Fibroblast of lung (primary cell): Measurements from ENCODE around the gene MGAT5.

Experiments
- EZH2 ChIP-seq: IDR thresholded peaks from 2 replicates; pipeline ENCODE4 v1.5.1; 2012; ENCODE audit warnings: low read length, control low read depth, mild to moderate bottlenecking; ENCODE audit errors: missing control alignments
- TF ChIP-seq, protein P1 (sequence below), 2 donors: IDR thresholded peaks in 1 of 2; conservative IDR thresholded peaks in 1 of 2; 1 replicate in 1 of 2; 2 replicates in 1 of 2; pipeline ENCODE4 v1.5.1; 2011 to 2012; ENCODE audit warnings: low read length in 2 of 2, control low read depth in 1 of 2, inconsistent platforms in 1 of 2, low read depth in 1 of 2, mild to moderate bottlenecking in 1 of 2

DNA sequence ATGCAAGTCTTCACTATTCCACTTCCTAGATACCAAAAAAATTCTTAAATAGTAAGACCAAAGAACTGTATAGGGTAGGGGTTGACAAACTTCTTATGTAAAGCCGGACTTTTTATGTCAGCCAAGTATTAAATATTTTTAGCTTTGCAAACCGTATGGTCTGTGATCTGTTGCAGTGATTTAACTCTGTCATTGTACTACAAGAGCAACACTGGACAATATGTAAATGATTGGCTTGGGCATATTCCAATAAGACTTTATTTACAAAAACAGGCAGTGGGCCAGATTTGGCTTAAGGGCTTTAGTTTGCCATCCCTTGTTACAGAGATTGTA, 48.0 kb downstream of the MGAT5 start:
- TF ChIP-seq, protein P1, sequence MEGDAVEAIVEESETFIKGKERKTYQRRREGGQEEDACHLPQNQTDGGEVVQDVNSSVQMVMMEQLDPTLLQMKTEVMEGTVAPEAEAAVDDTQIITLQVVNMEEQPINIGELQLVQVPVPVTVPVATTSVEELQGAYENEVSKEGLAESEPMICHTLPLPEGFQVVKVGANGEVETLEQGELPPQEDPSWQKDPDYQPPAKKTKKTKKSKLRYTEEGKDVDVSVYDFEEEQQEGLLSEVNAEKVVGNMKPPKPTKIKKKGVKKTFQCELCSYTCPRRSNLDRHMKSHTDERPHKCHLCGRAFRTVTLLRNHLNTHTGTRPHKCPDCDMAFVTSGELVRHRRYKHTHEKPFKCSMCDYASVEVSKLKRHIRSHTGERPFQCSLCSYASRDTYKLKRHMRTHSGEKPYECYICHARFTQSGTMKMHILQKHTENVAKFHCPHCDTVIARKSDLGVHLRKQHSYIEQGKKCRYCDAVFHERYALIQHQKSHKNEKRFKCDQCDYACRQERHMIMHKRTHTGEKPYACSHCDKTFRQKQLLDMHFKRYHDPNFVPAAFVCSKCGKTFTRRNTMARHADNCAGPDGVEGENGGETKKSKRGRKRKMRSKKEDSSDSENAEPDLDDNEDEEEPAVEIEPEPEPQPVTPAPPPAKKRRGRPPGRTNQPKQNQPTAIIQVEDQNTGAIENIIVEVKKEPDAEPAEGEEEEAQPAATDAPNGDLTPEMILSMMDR (conservative IDR thresholded peaks at IDR 0.05 in 1 of 2, IDR thresholded peaks at IDR 0.05 in 1 of 2; ENCODE audit: low read depth in 1 of 2, low read length in 2 of 2): no peak
- TF ChIP-seq EZH2: no peak
